AG08395 (cell line): ENCODE results near the gene SMO.
"Not testable (repeated sequence)": the region's sequence is repeated elsewhere in the genome, so short reads cannot be mapped to it uniquely, and the experiment has no call there.

Experiments
- DNase-seq: peaks from one replicate; pipeline ENCODE4 v3.0.0; 2012; ENCODE audit warnings: mixed read lengths, low spot score

SMO gene

GRCh38 chr7:129169686-129170440 is 18.6 kb upstream of the SMO start:
- no peak for DNase-seq

DNA sequence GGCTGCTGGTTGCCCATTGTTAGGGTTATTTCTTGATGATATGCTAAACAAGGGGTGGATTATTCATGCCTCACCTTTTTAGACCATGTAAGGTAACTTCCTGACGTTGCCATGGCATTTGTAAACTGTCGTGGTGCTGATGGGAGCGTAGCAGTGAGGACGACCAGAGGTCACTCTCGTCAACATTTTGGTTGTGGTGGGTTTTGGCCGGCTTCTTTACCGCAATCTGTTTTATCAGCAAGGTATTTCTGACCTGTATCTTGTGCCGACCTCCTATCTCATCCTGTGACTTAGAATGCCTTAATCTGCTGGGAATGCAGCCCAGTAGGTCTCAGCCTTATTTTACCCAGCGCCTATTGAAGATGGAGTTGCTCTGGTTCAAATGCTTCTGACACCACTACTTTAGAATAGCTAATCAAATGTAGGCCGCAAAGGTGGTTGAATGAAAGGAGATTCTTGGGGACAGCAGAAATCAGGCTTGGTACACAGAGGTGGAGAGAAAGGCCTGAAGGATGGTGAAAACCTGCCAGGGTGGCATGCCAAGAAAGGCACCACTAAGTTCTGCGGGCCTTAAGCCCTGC is 17.9 kb upstream of the SMO start:
- no peak for DNase-seq

DNA sequence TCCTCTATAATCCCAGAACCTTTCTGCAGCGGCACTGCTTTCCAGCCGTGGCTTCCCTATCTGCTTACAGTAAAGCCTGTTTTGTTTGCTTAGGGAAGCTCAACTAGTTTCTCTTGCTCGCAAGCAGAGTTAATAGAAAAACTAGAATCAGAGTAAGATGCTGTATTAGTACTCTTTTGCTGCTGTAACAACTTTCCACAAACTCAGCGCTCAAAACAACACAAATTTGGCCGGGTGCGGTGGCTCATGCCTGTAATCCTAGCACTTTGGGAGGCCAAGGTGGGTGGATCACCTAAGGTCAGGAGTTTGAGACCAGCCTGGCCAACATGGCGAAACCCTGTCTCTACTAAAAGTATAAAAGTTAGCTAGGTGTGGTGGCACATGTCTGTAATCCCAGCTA is 14.6 kb upstream of the SMO start:
- not testable (repeated sequence) for DNase-seq

DNA sequence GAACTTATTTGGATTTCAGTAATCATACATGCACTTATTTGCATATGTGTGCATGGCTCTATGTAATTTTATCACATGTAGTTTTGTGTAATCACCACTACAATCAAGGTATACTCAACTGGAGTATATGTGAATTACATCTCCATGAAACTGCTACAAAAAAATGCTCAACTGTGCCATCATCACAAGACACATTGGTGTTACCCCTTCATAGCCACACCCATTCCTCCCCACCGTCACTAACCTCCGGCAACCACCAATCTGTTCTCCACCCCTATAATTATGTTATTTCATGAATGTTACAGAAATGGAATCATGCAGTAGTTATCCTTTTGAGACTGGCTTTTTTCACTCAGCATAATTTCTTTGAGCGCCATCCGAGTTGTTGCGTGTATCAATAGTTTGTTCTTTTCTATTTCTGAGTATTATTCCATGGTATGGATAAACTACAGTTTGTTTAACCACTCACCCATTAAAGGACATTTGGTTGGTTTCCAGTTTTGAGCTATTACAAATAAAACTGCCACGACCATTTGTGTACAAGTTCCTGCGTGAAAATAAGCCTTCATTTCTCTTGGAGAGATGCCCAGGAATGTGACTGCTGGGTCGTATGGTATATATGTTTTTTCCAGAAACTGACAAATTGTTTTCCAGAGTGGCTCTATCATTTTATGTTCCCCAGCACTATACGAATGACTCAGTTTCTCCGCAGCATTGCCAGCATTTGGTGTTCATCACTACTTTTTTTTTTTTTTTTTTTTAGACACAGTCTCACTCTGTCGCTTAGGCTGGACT is 11.3 kb upstream of the SMO start:
- no peak for DNase-seq

DNA sequence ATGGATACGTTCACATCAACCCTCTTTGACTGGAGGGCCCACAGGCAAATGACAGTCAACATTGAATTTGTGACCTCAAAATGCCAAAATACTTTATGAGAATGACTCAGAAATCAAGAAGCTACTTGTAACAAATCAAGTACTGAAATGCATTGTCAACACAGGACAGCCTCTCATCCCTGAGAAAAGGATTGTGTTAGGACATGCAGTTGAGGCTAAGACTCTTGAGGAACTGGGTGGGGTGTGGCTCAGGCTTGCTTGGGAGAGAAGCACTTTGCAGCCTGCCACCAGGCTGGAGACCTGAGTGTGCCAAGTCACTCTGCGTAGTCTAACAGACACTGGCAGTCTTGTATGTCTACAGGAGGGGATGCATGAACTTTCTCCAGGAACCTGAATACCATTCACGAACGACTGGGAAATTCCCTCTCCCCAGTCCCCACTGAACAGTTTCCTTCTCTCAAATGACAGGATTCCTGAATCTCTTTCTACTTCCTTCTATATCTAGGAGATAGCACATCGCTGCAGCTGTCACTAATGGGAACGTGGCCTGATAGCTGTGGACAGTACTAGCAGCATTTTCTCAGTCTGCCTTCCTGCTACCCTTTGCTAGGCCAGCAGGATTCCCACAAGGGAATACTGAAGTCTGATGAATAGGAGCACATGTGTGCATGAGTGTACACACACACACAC is 3.3 kb upstream of the SMO start:
- DNase-seq: no peak

DNA sequence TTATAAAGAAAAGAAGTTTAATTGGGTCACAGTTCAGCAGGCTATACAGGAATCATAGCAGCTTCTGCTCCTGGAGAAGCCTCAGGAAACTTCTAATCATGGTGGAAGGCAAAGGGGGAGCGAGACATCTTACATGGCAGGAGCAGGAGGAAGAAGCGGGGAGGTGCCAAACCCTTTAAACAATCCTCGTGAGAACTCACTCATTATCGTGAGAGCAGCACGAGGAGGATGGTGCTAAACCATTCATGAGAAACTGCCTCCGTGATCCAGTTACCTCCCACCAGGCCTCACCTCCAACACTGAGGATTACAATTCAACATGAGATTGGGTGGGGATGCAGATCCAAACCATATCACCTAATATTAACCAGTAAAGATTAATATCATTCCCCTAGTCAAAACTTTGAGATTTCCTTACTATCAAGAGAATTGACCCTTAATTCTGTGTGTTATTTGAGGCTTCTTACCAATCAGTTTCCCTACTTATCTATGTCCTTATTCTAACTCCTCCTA is 1.6 kb upstream of the SMO start:
- no peak for DNase-seq

DNA sequence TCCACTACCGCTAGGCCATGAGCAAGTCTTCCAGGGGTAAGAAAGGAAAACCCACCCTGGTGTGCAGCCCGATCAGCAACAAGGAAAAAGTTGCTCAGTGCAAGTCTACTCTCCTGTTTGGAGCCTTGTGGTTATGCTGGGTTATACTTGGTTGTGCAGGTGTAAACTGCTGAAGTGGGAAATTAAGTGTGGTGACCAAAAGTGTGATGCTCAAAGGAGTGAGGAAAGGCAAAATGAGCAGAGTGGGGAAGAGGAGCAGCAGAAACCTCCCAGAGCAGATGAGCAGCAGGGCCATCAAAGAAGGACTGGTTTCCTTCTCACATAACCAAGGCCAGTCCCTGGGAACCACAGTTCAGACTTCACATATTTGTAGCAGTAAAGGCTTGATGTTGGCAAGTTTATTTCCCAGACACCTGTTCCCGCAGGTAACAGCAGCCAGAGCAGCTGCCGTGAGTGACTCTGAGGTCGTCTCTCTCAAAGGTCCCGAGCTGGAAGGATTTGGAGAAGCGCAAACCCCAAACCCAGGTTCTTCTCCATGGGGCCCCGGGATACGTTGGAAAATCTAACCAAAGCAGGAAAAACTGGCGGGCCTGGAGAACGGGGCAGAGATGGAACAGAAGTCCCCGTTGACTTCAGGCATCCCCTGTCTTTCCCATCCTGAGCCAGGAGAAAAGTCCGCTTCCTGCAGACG is 607 bp upstream of the SMO start:
- DNase-seq: no peak

- DNase-seq: peak; percentile 39
Observed at GRCh38 chr7:129188892-129189660, 643 bp downstream of the SMO start.

- no peak for DNase-seq
Observed at GRCh38 chr7:129189661-129190310, 1.4 kb downstream of the SMO start.

GRCh38 chr7:129191272-129191671 is 2.8 kb downstream of the SMO start:
- no peak for DNase-seq

- DNase-seq: no peak
Observed at GRCh38 chr7:129193892-129194291, 5.5 kb downstream of the SMO start.

- DNase-seq: no peak
Observed at GRCh38 chr7:129197771-129198170, 9.3 kb downstream of the SMO start.

DNA sequence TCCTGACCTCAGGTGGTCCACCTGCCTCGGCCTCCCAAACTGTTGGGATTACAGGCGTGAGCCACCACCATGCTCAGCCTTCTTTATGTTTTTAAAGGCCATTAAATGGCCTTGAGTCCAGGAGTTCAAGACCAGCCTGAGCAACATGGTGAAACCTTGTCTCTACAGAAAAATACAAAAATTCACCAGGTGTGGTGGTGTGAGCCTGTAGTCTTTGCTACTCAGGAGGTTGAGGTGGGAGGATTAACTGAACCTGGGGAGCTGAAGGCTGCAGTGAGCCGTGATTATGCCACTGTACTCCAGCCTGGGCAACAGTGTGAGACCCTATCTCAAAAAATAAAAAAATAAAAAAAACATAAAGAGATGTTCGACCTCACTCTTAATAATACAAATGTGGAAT is 11.0 kb downstream of the SMO start:
- no peak for DNase-seq

DNA sequence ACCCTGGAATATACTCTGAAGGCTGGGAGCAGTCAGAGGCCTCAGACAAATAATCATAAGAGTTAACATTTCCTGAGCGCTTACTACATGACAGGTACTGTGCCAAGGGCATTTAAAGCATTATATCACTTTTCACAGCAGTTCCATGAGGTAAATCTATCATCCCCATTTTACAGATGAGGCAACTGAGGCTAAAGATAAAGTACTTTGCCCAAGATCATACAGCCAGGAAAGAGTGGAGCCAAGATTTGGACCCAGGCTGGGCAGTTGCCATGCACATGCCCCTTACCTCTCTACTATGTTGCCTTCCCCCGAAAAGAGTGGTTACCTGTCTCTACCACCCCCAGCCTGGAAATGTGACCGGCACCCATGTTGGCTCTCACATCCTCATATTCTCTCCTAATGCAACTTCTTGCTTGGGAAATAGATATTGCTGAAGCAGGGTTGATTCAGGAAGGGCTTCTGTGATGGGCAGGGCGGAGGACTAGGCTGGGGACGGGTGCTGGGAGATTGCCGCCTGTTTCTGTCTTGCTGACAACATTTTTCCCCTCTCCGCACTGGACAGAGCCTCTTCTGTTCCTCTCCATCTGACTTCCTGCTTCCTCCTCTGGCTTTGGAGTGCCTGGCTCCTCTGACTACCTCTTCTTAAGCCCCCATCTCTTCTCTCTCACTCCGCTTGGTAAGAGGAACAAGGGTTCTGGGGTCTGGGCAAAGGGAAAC is 13.8 kb downstream of the SMO start:
- DNase-seq: no peak

GRCh38 chr7:129203050-129203741 is 14.8 kb downstream of the SMO start:
- DNase-seq: no peak

GRCh38 chr7:129205126-129205818 is 16.8 kb downstream of the SMO start:
- DNase-seq: no peak

GRCh38 chr7:129205987-129206785 is 17.8 kb downstream of the SMO start:
- DNase-seq: no peak

- no peak for DNase-seq
Observed at GRCh38 chr7:129208667-129209066, 20.2 kb downstream of the SMO start.
